Measurements from ENCODE around the gene ST8SIA2.

DNA sequence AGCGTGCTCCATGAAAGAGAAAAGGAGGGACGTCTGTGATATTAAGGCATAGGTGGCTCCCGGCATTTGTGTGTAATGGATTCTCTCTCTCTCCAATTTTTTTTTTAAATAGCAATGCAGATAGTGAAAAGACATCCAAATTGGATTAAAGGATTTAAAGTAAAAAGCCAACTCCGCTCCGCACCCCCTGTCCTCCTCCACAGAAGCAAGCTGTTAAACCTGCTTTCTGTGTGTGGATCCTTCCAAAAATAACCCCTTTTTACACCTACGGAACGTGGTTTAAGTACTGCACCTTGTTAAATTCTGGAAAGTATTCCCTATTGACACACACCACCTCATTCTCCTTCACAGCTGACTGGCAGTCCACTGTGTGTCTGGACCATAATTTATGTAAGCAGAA lies 61.6 kb downstream of the ST8SIA2 start:
- TF ChIP-seq CTCF (conservative IDR thresholded peaks at IDR 0.05; ENCODE audit: low read depth, low read length), result no peak
- no peak for TF ChIP-seq EZH2 (IDR thresholded peaks at IDR 0.05; ENCODE audit: borderline replicate concordance, low read depth, low read length, poor library complexity, severe bottlenecking)

Data from A673 (cell line).